Retina (tissue), 1 donor: ENCODE data around the gene NOL4L.

Experiments
- DNase-seq: peaks from one replicate; pipeline ENCODE4 v3.0.0-alpha.2; 2016

Gene NOL4L

GRCh38 chr20:32453467-32454163 is 131.5 kb downstream of the NOL4L start:
- no peak for DNase-seq

- DNase-seq: no peak
Measured at GRCh38 chr20:32452776-32453466, 132.2 kb downstream of the NOL4L start.

GRCh38 chr20:32451682-32452461 is 133.3 kb downstream of the NOL4L start:
- DNase-seq: no peak

- no peak for DNase-seq
Measured at GRCh38 chr20:32451340-32451681, 133.8 kb downstream of the NOL4L start.

GRCh38 chr20:32450484-32451061 is 134.6 kb downstream of the NOL4L start:
- no peak for DNase-seq

- DNase-seq: no peak
Measured at GRCh38 chr20:32449890-32450401, 135.2 kb downstream of the NOL4L start.

- DNase-seq: no peak
Measured at GRCh38 chr20:32449057-32449889, 135.9 kb downstream of the NOL4L start.

GRCh38 chr20:32448306-32449056 is 136.7 kb downstream of the NOL4L start:
- DNase-seq: no peak

GRCh38 chr20:32447136-32448027 is 137.8 kb downstream of the NOL4L start:
- no peak for DNase-seq

GRCh38 chr20:32446301-32447100 is 138.6 kb downstream of the NOL4L start:
- no peak for DNase-seq

GRCh38 chr20:32445539-32446273 is 139.4 kb downstream of the NOL4L start:
- peak; percentile 73 for DNase-seq

- no peak for DNase-seq
Measured at GRCh38 chr20:32444474-32445220, 140.5 kb downstream of the NOL4L start.

GRCh38 chr20:32443386-32443974 is 141.7 kb downstream of the NOL4L start:
- DNase-seq: no peak

GRCh38 chr20:32442630-32443373 is 142.3 kb downstream of the NOL4L start:
- no peak for DNase-seq

GRCh38 chr20:32441638-32442037 is 143.5 kb downstream of the NOL4L start:
- DNase-seq: no peak

GRCh38 chr20:32440758-32441078 is 144.4 kb downstream of the NOL4L start:
- no peak for DNase-seq
